HFF-Myc (cell line): ENCODE measurements around the gene CANX.

ENCODE experiments used
- DNase-seq: peaks from one replicate; pipeline ENCODE4 v3.0.0-alpha.2; 2011; ENCODE audit warnings: low read depth; ENCODE audit errors: extremely low read depth
- H3K4me3 ChIP-seq: replicated peaks from 2 replicates; pipeline ENCODE4 v1.5.1; 2011; ENCODE audit warnings: low read depth, mild to moderate bottlenecking, control low read depth, low read length
- TF ChIP-seq, protein P1 (sequence below): IDR thresholded peaks from 2 replicates; pipeline ENCODE4 v1.5.1; 2012; ENCODE audit warnings: mild to moderate bottlenecking, low read depth, low read length, control low read depth; ENCODE audit errors: missing control alignments

The CANX gene

GRCh38 chr5:179727106-179727505, 28.3 kb downstream of the CANX start:
- DNase-seq = no peak
- no peak overlapping the region for H3K4me3 ChIP-seq
- TF ChIP-seq, protein P1, sequence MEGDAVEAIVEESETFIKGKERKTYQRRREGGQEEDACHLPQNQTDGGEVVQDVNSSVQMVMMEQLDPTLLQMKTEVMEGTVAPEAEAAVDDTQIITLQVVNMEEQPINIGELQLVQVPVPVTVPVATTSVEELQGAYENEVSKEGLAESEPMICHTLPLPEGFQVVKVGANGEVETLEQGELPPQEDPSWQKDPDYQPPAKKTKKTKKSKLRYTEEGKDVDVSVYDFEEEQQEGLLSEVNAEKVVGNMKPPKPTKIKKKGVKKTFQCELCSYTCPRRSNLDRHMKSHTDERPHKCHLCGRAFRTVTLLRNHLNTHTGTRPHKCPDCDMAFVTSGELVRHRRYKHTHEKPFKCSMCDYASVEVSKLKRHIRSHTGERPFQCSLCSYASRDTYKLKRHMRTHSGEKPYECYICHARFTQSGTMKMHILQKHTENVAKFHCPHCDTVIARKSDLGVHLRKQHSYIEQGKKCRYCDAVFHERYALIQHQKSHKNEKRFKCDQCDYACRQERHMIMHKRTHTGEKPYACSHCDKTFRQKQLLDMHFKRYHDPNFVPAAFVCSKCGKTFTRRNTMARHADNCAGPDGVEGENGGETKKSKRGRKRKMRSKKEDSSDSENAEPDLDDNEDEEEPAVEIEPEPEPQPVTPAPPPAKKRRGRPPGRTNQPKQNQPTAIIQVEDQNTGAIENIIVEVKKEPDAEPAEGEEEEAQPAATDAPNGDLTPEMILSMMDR = no peak

GRCh38 chr5:179729303-179729702, 30.5 kb downstream of the CANX start:
- DNase-seq = no peak
- H3K4me3 ChIP-seq = no peak overlapping the region
- TF ChIP-seq, protein P1 = no peak

DNA sequence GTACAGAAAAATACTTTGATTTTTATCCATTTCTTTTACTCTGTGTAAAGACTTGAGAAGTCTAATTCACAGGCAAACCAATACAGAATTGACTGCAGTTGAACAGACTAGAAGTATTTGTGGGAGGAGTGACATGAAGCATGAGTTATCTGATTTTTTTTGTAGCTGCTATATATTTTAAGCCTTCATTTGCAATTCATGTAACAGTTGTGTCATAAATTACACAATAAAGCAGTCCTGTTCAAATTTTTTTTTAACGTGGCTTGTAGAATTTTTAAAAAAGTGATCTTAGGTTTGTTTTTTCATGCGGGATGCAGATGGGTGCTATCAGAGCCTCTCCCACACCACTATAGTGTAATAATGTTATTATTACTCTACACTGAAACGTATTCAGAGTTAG, 31.0 kb downstream of the CANX start:
- TF ChIP-seq, protein P1 = no peak
- DNase-seq = no peak
- H3K4me3 ChIP-seq = no peak overlapping the region

DNA sequence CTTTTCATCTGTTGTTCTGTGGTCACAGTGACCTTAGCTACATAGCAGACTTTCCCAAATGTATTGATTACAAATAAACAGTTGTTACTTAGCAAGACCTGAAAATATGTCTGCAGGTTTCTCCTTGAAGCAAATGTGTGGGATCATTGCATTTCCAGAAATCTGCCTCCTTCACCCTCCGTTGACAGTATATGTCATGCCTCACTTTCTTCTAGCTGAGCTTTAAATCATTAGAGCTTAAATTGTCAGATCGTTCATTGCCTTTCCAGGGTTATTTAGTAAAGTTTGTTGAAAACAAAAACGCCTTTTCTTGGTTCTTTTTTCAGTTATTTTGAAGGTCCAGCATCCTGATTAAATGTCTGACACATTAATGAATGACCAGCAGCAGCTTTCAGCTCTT, 31.6 kb downstream of the CANX start:
- H3K4me3 ChIP-seq = no peak overlapping the region
- no peak for DNase-seq

GRCh38 chr5:179730852-179731251, 32.1 kb downstream of the CANX start:
- TF ChIP-seq, protein P1 = no peak

More for the DNA sequence above, 31.6 kb downstream of the CANX start:
- TF ChIP-seq, protein P1 = no peak

GRCh38 chr5:179731791-179732411, 33.1 kb downstream of the CANX start:
- TF ChIP-seq, protein P1 = no peak
- H3K4me3 ChIP-seq = peak overlapping the region; percentile 86
- peak; percentile 53 for DNase-seq

More at GRCh38 chr5:179730852-179731251, 32.1 kb downstream of the CANX start:
- H3K4me3 ChIP-seq = no peak overlapping the region
- no peak for DNase-seq
